HL-60 (cell line): Measurements from ENCODE around the gene NOS1AP.

Experiments
- DNase-seq, 2 experiments: peaks; one replicate each; pipeline ENCODE4 v3.0.0-alpha.2; 2010 to 2020; ENCODE audit warnings: low read depth in 1 of 2, low spot score in 1 of 2
- H3K27ac ChIP-seq: fragments of 250-450 bp; sonication (Bioruptor Pico); replicated peaks from 2 replicates; pipeline ENCODE4 v1.5.1; 2020; ENCODE audit warnings: mild to moderate bottlenecking, moderate library complexity
- H3K27me3 ChIP-seq: fragments of 250-450 bp; sonication (Bioruptor Pico); 2 replicates; pipeline ENCODE4 v1.5.1; 2021; ENCODE audit warnings: mild to moderate bottlenecking, moderate library complexity; ENCODE audit not compliant: insufficient read depth, poor library complexity, severe bottlenecking
- H3K4me3 ChIP-seq: replicated peaks from 2 replicates; pipeline ENCODE4 v1.5.1; 2011; ENCODE audit warnings: mild to moderate bottlenecking, control low read depth, low read length; ENCODE audit not compliant: insufficient read depth
- GABPA ChIP-seq: IDR thresholded peaks from 2 replicates; pipeline ENCODE4 v1.6.1; 2012; ENCODE audit warnings: low read depth
- POLR2AphosphoS5 ChIP-seq: IDR thresholded peaks from 2 replicates; pipeline ENCODE4 v1.6.1; 2012; ENCODE audit warnings: low read depth
- SPI1 ChIP-seq: IDR thresholded peaks from 2 replicates; pipeline ENCODE4 v1.6.1; 2012; ENCODE audit warnings: low read depth, mild to moderate bottlenecking, borderline replicate concordance
- TF ChIP-seq, protein P1 (sequence below): IDR thresholded peaks from one replicate; pipeline ENCODE4 v1.5.1; 2011; ENCODE audit warnings: low read length, control low read depth, inconsistent platforms; ENCODE audit not compliant: insufficient read depth
- TF ChIP-seq, protein P2 (sequence below): IDR thresholded peaks from 2 replicates; pipeline ENCODE4 v1.6.1; 2012; ENCODE audit warnings: low read depth; ENCODE audit not compliant: insufficient replicate concordance

The NOS1AP gene

DNA sequence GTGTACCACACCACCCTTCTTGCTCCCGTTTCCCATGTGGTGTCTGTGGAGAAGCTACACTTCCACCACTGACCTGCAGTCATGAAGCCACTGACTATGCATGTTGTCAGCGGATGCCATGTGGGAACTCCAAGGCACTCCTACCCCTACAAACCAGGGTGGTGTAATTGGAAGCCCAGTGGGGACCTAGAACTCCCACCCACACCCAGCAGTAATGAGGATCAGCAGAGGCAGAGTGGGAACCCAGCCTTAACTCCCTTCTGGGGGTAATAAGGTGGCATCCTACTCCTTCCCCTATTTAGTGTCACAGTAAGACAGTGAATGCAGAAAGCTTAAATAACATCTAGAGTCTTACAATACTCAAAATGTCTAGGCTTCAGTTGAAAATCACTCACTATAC lies 228.8 kb downstream of the NOS1AP start:
- TF ChIP-seq, protein P1, sequence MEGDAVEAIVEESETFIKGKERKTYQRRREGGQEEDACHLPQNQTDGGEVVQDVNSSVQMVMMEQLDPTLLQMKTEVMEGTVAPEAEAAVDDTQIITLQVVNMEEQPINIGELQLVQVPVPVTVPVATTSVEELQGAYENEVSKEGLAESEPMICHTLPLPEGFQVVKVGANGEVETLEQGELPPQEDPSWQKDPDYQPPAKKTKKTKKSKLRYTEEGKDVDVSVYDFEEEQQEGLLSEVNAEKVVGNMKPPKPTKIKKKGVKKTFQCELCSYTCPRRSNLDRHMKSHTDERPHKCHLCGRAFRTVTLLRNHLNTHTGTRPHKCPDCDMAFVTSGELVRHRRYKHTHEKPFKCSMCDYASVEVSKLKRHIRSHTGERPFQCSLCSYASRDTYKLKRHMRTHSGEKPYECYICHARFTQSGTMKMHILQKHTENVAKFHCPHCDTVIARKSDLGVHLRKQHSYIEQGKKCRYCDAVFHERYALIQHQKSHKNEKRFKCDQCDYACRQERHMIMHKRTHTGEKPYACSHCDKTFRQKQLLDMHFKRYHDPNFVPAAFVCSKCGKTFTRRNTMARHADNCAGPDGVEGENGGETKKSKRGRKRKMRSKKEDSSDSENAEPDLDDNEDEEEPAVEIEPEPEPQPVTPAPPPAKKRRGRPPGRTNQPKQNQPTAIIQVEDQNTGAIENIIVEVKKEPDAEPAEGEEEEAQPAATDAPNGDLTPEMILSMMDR = no peak
- TF ChIP-seq, protein P2, sequence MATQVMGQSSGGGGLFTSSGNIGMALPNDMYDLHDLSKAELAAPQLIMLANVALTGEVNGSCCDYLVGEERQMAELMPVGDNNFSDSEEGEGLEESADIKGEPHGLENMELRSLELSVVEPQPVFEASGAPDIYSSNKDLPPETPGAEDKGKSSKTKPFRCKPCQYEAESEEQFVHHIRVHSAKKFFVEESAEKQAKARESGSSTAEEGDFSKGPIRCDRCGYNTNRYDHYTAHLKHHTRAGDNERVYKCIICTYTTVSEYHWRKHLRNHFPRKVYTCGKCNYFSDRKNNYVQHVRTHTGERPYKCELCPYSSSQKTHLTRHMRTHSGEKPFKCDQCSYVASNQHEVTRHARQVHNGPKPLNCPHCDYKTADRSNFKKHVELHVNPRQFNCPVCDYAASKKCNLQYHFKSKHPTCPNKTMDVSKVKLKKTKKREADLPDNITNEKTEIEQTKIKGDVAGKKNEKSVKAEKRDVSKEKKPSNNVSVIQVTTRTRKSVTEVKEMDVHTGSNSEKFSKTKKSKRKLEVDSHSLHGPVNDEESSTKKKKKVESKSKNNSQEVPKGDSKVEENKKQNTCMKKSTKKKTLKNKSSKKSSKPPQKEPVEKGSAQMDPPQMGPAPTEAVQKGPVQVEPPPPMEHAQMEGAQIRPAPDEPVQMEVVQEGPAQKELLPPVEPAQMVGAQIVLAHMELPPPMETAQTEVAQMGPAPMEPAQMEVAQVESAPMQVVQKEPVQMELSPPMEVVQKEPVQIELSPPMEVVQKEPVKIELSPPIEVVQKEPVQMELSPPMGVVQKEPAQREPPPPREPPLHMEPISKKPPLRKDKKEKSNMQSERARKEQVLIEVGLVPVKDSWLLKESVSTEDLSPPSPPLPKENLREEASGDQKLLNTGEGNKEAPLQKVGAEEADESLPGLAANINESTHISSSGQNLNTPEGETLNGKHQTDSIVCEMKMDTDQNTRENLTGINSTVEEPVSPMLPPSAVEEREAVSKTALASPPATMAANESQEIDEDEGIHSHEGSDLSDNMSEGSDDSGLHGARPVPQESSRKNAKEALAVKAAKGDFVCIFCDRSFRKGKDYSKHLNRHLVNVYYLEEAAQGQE = no peak
- no peak for TF ChIP-seq POLR2AphosphoS5
- TF ChIP-seq GABPA = no peak
- TF ChIP-seq SPI1 = no peak

DNA sequence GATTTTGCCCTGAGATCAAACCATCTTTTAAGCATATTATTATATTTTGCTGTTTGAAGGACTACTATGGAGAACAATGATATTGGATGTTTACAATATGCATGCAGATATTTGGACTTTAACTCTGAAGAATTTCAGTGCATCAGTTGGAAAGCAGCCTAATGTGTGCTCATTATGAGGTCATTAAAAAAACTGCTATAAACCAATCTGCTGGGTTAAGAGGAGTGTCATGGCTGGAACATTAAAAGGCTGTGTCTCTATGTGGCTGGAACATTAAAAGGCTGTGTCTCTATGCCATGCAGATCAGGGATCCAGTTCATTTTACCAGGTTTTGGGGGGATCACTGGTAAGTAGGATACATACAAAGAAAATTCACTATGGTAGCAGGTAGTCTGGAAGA lies 229.5 kb downstream of the NOS1AP start:
- Histone ChIP-seq H3K27ac (no peak overlapping the region), H3K4me3 (no peak overlapping the region), H3K27me3 (no peaks in the 10 kb centered on the region)
- TF ChIP-seq, protein P1 = no peak
- TF ChIP-seq, protein P2 = no peak
- TF ChIP-seq POLR2AphosphoS5 = no peak
- TF ChIP-seq GABPA = no peak
- TF ChIP-seq SPI1 = no peak
- DNase-seq = no peak

More for the DNA sequence above, 228.8 kb downstream of the NOS1AP start:
- Histone ChIP-seq H3K27me3 (no peaks in the 10 kb centered on the region), H3K27ac (no peak overlapping the region), H3K4me3 (no peak overlapping the region)
- no peak for DNase-seq

DNA sequence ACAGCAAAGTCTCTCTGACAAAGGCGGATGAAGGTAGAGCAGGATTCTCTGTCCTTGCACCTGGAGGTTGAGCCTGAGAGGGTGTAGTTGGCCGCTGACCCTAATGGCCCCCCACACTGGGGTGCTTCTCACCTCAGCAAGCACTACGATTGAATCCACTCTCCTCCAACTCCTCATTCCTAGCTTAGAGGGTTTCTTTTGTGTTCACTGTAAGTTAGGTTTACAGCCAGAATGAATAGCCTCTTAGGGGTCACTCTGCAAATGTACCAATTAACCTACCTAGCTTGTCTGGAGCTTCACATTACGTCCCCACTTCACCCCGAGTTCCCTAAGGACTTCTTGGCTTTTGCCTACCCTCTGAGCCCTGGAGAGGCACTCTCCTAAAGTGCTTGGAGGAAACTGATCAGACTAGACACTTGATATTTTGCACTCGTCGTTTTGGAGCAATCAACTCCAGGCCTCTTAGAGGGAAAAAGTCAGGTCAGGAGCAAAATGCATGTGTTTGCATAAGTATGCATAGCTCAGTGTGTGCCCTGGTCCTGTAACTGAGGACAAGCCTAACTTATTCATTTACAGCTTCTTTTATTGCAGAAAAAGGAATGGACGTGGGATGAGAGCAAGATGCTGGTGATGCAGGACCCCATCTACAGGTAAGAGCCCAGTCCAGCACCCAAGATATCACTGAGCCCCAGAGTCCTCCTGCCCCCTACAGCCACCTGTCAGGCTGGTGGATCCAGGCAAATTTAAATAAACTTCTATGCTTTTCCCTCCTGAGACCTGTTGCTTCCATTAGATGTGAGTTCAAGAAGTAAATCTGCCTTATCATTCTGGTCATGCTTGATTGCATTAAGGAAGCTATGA lies 230.8 kb downstream of the NOS1AP start:
- no peak for DNase-seq
- H3K27me3 ChIP-seq = no peaks in the 10 kb centered on the region
- H3K27ac ChIP-seq = no peak overlapping the region
- TF ChIP-seq, protein P2 = no peak
- no peak overlapping the region for H3K4me3 ChIP-seq
